BE2C (cell line): ENCODE data around the gene ABHD16B.
"Not testable (repeated sequence)": the region's sequence is repeated elsewhere in the genome, so short reads cannot be mapped to it uniquely, and the experiment has no call there.

Experiments used
- DNase-seq: peaks from one replicate; pipeline ENCODE4 v3.0.0-alpha.2; 2020
- H3K27me3 ChIP-seq: fragments of 250-450 bp; sonication (Bioruptor Pico); 2 replicates; pipeline ENCODE4 v1.5.1; 2020; ENCODE audit warnings: mild to moderate bottlenecking
- H3K36me3 ChIP-seq: fragments of 250-450 bp; sonication (Bioruptor Pico); 2 replicates; pipeline ENCODE4 v1.5.1; 2020; ENCODE audit warnings: mild to moderate bottlenecking
- H3K4me1 ChIP-seq: fragments of 250-450 bp; sonication (Bioruptor Pico); 2 replicates; pipeline ENCODE4 v1.5.1; 2020
- H3K4me3 ChIP-seq: 2 replicates; pipeline ENCODE4 v1.5.1; 2011; ENCODE audit warnings: low read depth, low read length
- H3K9me3 ChIP-seq: fragments of 250-450 bp; sonication (Bioruptor Pico); 2 replicates; pipeline ENCODE4 v1.5.1; 2020
- CTCF ChIP-seq: IDR thresholded peaks from 2 replicates; pipeline ENCODE4 v1.5.1; 2012; ENCODE audit warnings: mild to moderate bottlenecking, low read depth, low read length

ABHD16B gene

GRCh38 chr20:63850689-63851547, 10.4 kb upstream of the ABHD16B start:
- Histone ChIP-seq H3K27me3 (no peaks in the 10 kb centered on the region), H3K4me1 (peaks cover 25% of the 10 kb centered on the region), H3K4me3 (no peak overlapping the region), H3K9me3 (no peaks in the 10 kb centered on the region), H3K36me3 (no peaks in the 10 kb centered on the region)
- no peak for DNase-seq
- no peak for TF ChIP-seq CTCF

GRCh38 chr20:63851548-63851943, 9.8 kb upstream of the ABHD16B start:
- H3K36me3 ChIP-seq, H3K9me3 ChIP-seq, H3K4me3 ChIP-seq, DNase-seq, H3K27me3 ChIP-seq: not testable (repeated sequence)
- H3K4me1 ChIP-seq = peaks cover 19% of the 10 kb centered on the region

- DNase-seq, H3K36me3 ChIP-seq, H3K27me3 ChIP-seq, H3K4me3 ChIP-seq, H3K9me3 ChIP-seq: not testable (repeated sequence)
- H3K4me1 ChIP-seq = peaks cover 20% of the 10 kb centered on the region
Measured at GRCh38 chr20:63853733-63854068, 7.6 kb upstream of the ABHD16B start.

GRCh38 chr20:63854069-63854765, 7.1 kb upstream of the ABHD16B start:
- no peaks in the 10 kb centered on the region for H3K36me3 ChIP-seq
- H3K9me3 ChIP-seq = no peaks in the 10 kb centered on the region
- H3K4me3 ChIP-seq = no peak overlapping the region
- no peaks in the 10 kb centered on the region for H3K27me3 ChIP-seq
- TF ChIP-seq CTCF = no peak
- H3K4me1 ChIP-seq = peaks cover 22% of the 10 kb centered on the region
- DNase-seq = no peak

- Histone ChIP-seq H3K9me3 (no peaks in the 10 kb centered on the region), H3K36me3 (no peaks in the 10 kb centered on the region), H3K4me1 (peaks cover 22% of the 10 kb centered on the region), H3K4me3 (peak overlapping the region; percentile 6; the same call in 1 of the 2 replicates), H3K27me3 (no peaks in the 10 kb centered on the region)
- DNase-seq = no peak
- TF ChIP-seq CTCF = no peak
Measured at GRCh38 chr20:63854766-63855362, 6.4 kb upstream of the ABHD16B start.

- no peak overlapping the region for H3K4me3 ChIP-seq
- H3K36me3 ChIP-seq = no peaks in the 10 kb centered on the region
- no peaks in the 10 kb centered on the region for H3K9me3 ChIP-seq
- H3K4me1 ChIP-seq = peaks cover 22% of the 10 kb centered on the region
- TF ChIP-seq CTCF = no peak
- no peaks in the 10 kb centered on the region for H3K27me3 ChIP-seq
- no peak for DNase-seq
Measured at GRCh38 chr20:63855363-63856097, 5.8 kb upstream of the ABHD16B start.
